HCT116 (cell line): ENCODE results near the gene OVAAL.
"Not testable (repeated sequence)": the region's sequence is repeated elsewhere in the genome, so short reads cannot be mapped to it uniquely, and the experiment has no call there.

Source experiments
- CBX3 ChIP-seq: IDR thresholded peaks from 2 replicates; pipeline ENCODE4 v1.6.1; 2012; ENCODE audit warnings: low read depth
- CTCF ChIP-seq, 3 experiments: fragments of 200-600 bp in 1 of 3; sonication (generic) in 1 of 3; IDR thresholded peaks in 2 of 3; conservative IDR thresholded peaks in 1 of 3; 2 replicates each; pipeline ENCODE4 v1.5.1; 2012 to 2017; ENCODE audit warnings: low read depth in 2 of 3, low read length in 2 of 3, antibody characterized with exemption in 1 of 3, borderline replicate concordance in 1 of 3, control low read depth in 1 of 3, mild to moderate bottlenecking in 1 of 3, mixed read lengths in 1 of 3, mixed run types in 1 of 3, moderate library complexity in 1 of 3; ENCODE audit not compliant: insufficient read depth in 1 of 3
- EZH2phosphoT487 ChIP-seq: fragments of 200-600 bp; IDR thresholded peaks from 2 replicates; pipeline ENCODE4 v1.6.1; 2018; ENCODE audit warnings: antibody characterized with exemption, borderline replicate concordance
- POLR2A ChIP-seq: IDR thresholded peaks from 2 replicates; pipeline ENCODE4 v1.7.0; 2011; ENCODE audit warnings: borderline replicate concordance; ENCODE audit not compliant: insufficient read depth, insufficient read length; ENCODE audit errors: extremely low read depth
- POLR2AphosphoS5 ChIP-seq: IDR thresholded peaks from 2 replicates; pipeline ENCODE4 v1.6.1; 2011; ENCODE audit warnings: mild to moderate bottlenecking, low read depth, low read length, moderate library complexity

GRCh38 chr1:180549770-180550169 lies 9.0 kb upstream of the OVAAL start:
- not testable (repeated sequence) for TF ChIP-seq POLR2AphosphoS5; POLR2A; CTCF (IDR thresholded peaks at IDR 0.05 in 2 of 3, conservative IDR thresholded peaks at IDR 0.05 in 1 of 3; ENCODE audit: borderline replicate concordance in 1 of 3, insufficient read depth in 1 of 3, low read depth in 2 of 3, low read length in 2 of 3); EZH2phosphoT487; CBX3
